Activated CD4-positive, alpha-beta T cell treated with anti-CD3 and anti-CD28 coated beads for 36 hours (primary cell): ENCODE data around the gene GCGR. TPM values are rescaled to one million over a fixed set of nuclear protein-coding genes. Genes with fewer than 3 reads are reported as not detected.

Source experiments
- ATAC-seq: fragments of 200-7000 bp; cut with Tn5 transposase; one replicate; pipeline ENCODE4 v1.10.0; 2021; ENCODE audit warnings: mild to moderate bottlenecking, moderate library complexity
- CTCF ChIA-PET: fragments of 350-600 bp; sonication (Branson Sonifier 250); formaldehyde crosslinking; loops from one replicate; lab custom pipeline; 2021; ENCODE audit warnings: antibody characterized with exemption; lab: Charles Lee
- POLR2A ChIA-PET: fragments of 350-600 bp; sonication (Branson Sonifier 250); formaldehyde crosslinking; loops from one replicate; lab custom pipeline; 2021; ENCODE audit warnings: antibody characterized with exemption, inconsistent platforms; lab: Charles Lee
- DNase-seq: peaks from one replicate; pipeline ENCODE4 v3.0.0-alpha.2; 2020
- H3K27ac Mint-ChIP-seq: one replicate; pipeline ENCODE4 v1.8.0; 2021; ENCODE audit warnings: mixed read lengths
- H3K27me3 Mint-ChIP-seq: one replicate; pipeline ENCODE4 v1.8.0; 2021; ENCODE audit warnings: mixed read lengths
- H3K36me3 Mint-ChIP-seq: one replicate; pipeline ENCODE4 v1.8.0; 2021; ENCODE audit warnings: low read depth, mixed read lengths
- H3K4me1 Mint-ChIP-seq: one replicate; pipeline ENCODE4 v1.8.0; 2021; ENCODE audit warnings: mixed read lengths
- H3K4me3 Mint-ChIP-seq: one replicate; pipeline ENCODE4 v1.8.0; 2021; ENCODE audit warnings: mild to moderate bottlenecking, moderate library complexity, mixed read lengths
- H3K9me3 Mint-ChIP-seq: one replicate; pipeline ENCODE4 v1.8.0; 2021; ENCODE audit warnings: low read depth, mixed read lengths
- intact Hi-C, 2 experiments: fragments of 100-400 bp; cut with DNase I in 1 of 2; cut with micrococcal nuclease in 1 of 2; formaldehyde crosslinking; loops; one replicate each; pipeline versions ENCODE4 v1.14.2 to v1.15.1; 2022 to 2024; cut with DNase I, micrococcal nuclease
- total RNA-seq, 2 experiments: library from RNA; stranded (reverse); gene quantifications; one replicate each; pipeline ENCODE4 v1.2.3, GENCODE V29; 2021

Gene GCGR
- total RNA-seq, 2 experiments from 2014 or later: not detected

- no peak overlapping the region for H3K27ac Mint-ChIP-seq
- H3K4me1 Mint-ChIP-seq: no peaks in the 10 kb centered on the region
- ATAC-seq (no peak), DNase-seq (no peak)
- no peaks in the 10 kb centered on the region for H3K36me3 Mint-ChIP-seq
- intact Hi-C loops: no loop called here
- CTCF ChIA-PET: interaction anchor here (0.5 kb wide), 1 partner anchor 58 kb away, joined by 4 read pairs; no protein-coding TSS in a partner anchor
- POLR2A ChIA-PET: interaction anchor here (0.6 kb wide), 1 partner anchor 148 kb away, joined by 3 read pairs; no protein-coding TSS in a partner anchor
- no peaks in the 10 kb centered on the region for H3K9me3 Mint-ChIP-seq
- H3K27me3 Mint-ChIP-seq: peaks cover 18% of the 10 kb centered on the region
- H3K4me3 Mint-ChIP-seq: no peak overlapping the region
Measured at GRCh38 chr17:81813861-81814683, 10.1 kb downstream of the GCGR start.

DNA sequence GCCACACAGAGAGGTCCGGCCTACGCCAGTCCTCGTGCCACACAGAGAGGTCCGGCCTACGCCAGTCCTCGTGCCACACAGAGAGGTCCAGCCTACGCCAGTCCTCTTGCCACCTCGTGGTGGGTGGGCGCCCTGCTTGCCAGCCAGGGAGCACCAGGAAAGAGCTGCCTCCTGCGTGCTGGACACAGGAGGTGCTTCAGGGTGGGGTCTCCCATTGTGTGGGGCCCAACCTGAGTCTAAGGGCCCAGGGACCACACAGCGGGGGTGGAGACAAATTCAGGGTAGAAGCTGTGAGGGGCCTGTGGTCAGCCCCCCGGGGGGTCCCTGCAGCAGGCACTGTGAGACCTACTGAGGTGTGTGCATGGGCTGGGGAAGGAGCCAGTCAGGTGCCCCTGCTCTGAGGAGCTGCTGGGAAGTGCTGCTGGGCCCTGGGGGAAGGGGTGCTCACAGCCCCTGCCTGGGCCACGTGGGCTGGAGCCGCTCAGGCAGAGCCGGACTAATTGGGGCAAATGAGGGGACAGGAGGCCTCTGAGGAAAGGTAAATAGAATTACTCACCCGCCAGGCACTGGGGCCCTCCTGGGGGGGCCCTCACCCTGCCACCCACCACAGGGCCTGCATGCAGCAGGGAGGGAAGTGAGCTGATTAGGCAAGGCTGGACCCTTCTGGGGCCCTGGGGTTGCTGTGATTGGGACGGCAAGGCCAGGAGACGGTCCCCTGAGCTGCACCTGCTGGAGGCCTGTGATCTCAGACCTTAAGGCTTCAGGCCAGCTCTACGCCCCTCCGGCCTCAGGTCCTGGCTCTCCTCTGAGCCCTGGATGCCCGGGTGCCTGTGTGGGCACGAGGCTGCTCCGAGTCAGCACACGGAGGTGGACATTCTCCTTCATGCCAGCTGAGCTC, 11.0 kb downstream of the GCGR start:
- ATAC-seq: no peak
- H3K4me3 Mint-ChIP-seq: no peak overlapping the region
- H3K27ac Mint-ChIP-seq: no peak overlapping the region
- H3K9me3 Mint-ChIP-seq: no peaks in the 10 kb centered on the region
- H3K36me3 Mint-ChIP-seq: no peaks in the 10 kb centered on the region
- no peaks in the 10 kb centered on the region for H3K4me1 Mint-ChIP-seq
- peaks cover 12% of the 10 kb centered on the region for H3K27me3 Mint-ChIP-seq
- POLR2A ChIA-PET: interaction anchor here (0.5 kb wide), 1 partner anchor 89 kb away, joined by 3 read pairs; no protein-coding TSS in a partner anchor
- intact Hi-C loops: no loop called here
- DNase-seq: no peak
- CTCF ChIA-PET: interaction anchor here (0.5 kb wide), 1 partner anchor 57 kb away, joined by 4 read pairs; no protein-coding TSS in a partner anchor

- POLR2A ChIA-PET: no interaction called here
- ATAC-seq: no peak
- Mint-ChIP-seq H3K27me3 (peaks cover 8% of the 10 kb centered on the region), H3K4me1 (no peaks in the 10 kb centered on the region), H3K9me3 (no peaks in the 10 kb centered on the region), H3K4me3 (no peak overlapping the region), H3K27ac (no peak overlapping the region), H3K36me3 (no peaks in the 10 kb centered on the region)
- CTCF ChIA-PET: no interaction called here
- intact Hi-C loops: no loop called here
- DNase-seq: no peak
Measured at GRCh38 chr17:81815646-81815986, 11.7 kb downstream of the GCGR start.

- Mint-ChIP-seq H3K27ac (no peak overlapping the region), H3K9me3 (no peaks in the 10 kb centered on the region), H3K4me3 (no peak overlapping the region), H3K27me3 (peaks cover 8% of the 10 kb centered on the region), H3K4me1 (no peaks in the 10 kb centered on the region), H3K36me3 (no peaks in the 10 kb centered on the region)
- ChIA-PET CTCF (no interaction called here), POLR2A (interaction anchor here (0.7 kb wide), 1 partner anchor 191 kb away, joined by 3 read pairs; no protein-coding TSS in a partner anchor)
- intact Hi-C loops: no loop called here
- ATAC-seq (no peak), DNase-seq (no peak)
Measured at GRCh38 chr17:81817758-81818147, 13.8 kb downstream of the GCGR start.

- ATAC-seq (no peak), DNase-seq (no peak)
- Mint-ChIP-seq H3K36me3 (no peaks in the 10 kb centered on the region), H3K9me3 (no peaks in the 10 kb centered on the region), H3K4me3 (no peak overlapping the region), H3K27me3 (peaks cover 8% of the 10 kb centered on the region), H3K27ac (no peak overlapping the region), H3K4me1 (no peaks in the 10 kb centered on the region)
- ChIA-PET POLR2A (no interaction called here), CTCF (no interaction called here)
- intact Hi-C loops: no loop called here
Measured at GRCh38 chr17:81819708-81820107, 15.8 kb downstream of the GCGR start.

DNA sequence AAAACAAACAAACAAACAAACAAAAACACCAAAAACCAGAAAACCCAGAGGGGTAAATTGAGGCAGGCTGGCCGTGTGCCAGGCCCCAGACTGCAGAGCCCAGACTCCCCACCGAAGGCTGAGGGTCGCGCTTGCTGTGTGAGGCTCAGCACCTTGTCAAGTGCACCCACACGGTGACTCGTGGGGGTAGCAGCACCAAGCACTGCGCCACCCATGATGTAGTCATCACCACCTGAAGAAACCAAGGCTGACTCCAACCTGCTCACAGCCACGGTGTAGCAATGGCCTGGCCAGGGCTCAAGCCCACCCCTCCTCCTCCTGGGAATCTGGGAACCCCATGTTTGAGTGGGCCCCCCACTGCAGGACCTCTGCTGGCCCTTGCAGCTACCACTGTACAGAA, 17.2 kb downstream of the GCGR start:
- Mint-ChIP-seq H3K36me3 (no peaks in the 10 kb centered on the region), H3K27ac (no peak overlapping the region), H3K4me3 (no peak overlapping the region), H3K9me3 (no peaks in the 10 kb centered on the region), H3K4me1 (no peaks in the 10 kb centered on the region), H3K27me3 (peaks cover 6% of the 10 kb centered on the region)
- ATAC-seq (peak; percentile 68), DNase-seq (peak; percentile 39)
- CTCF ChIA-PET: no interaction called here
- intact Hi-C loops: no loop called here
- POLR2A ChIA-PET: no interaction called here

GRCh38 chr17:81821603-81822311, 17.8 kb downstream of the GCGR start:
- no peak overlapping the region for H3K27ac Mint-ChIP-seq
- H3K9me3 Mint-ChIP-seq: no peaks in the 10 kb centered on the region
- H3K4me3 Mint-ChIP-seq: no peak overlapping the region
- DNase-seq (peak; percentile 53), ATAC-seq (peak; percentile 60)
- ChIA-PET CTCF (no interaction called here), POLR2A (no interaction called here)
- intact Hi-C loops: no loop called here
- H3K27me3 Mint-ChIP-seq: peaks cover 4% of the 10 kb centered on the region
- no peaks in the 10 kb centered on the region for H3K36me3 Mint-ChIP-seq
- H3K4me1 Mint-ChIP-seq: no peaks in the 10 kb centered on the region

DNA sequence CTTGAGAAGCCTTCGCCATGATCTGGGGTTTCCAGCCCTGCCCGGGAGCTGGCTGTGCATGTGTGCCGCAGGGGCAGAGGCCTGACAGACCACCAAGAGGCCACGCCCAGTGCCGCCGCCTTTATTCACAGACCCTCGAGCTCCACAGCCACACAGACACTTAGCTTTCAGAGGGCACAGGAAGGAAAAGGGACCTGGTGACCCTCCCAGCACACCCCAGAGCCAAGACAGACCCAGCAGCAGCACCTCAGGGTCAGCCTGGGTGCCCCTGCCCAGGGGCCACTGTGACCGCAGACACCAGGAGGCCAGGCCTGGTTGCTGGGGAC, 18.3 kb downstream of the GCGR start:
- peaks cover 2% of the 10 kb centered on the region for H3K27me3 Mint-ChIP-seq
- ATAC-seq (no peak), DNase-seq (no peak)
- no peaks in the 10 kb centered on the region for H3K9me3 Mint-ChIP-seq
- H3K4me1 Mint-ChIP-seq: no peaks in the 10 kb centered on the region
- no peaks in the 10 kb centered on the region for H3K36me3 Mint-ChIP-seq
- no peak overlapping the region for H3K27ac Mint-ChIP-seq
- intact Hi-C loops: no loop called here
- CTCF ChIA-PET: no interaction called here
- POLR2A ChIA-PET: no interaction called here
- H3K4me3 Mint-ChIP-seq: no peak overlapping the region

DNA sequence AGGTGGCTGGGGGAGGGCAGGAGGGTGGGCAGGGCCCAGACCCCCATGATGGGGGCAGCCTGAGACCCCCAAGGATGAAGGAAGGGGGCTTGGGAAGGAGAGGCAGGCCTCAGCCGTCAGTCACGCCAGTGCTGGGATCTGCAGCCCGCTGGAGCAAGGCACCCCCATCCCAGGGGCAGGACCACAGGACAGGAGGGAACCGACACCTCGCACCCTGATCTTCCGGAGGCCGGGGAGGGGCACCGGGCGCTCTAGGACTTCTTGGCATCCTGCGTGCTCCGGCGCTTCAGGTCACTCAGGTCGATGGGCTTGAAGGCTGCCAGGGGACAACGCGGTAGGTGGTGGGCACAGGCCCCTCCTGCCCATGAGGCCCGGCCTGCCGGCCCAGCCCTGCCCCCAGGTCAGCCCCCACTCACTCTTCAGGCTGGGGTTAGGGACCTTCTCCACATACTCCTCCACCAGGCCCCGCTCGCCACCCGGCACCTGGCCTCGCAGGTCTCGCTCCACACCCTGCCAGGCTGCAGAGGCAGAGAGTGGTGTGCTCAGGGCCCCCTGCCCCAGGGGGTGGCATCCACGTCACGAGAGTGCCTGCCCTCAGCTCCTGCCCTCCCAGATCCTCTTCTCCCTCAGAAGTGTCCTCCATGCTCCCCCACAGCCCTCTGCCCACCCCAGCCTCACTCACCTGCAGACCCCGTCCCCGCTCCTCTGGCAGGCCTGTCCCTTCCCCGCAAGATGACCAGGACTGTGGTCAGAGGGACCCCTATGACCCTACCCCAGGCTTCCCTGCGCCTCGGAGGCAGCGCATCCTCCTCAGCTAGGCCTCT, 19.3 kb downstream of the GCGR start:
- ChIA-PET POLR2A (no interaction called here), CTCF (no interaction called here)
- Mint-ChIP-seq H3K27me3 (no peaks in the 10 kb centered on the region), H3K4me1 (no peaks in the 10 kb centered on the region), H3K36me3 (no peaks in the 10 kb centered on the region), H3K9me3 (no peaks in the 10 kb centered on the region), H3K4me3 (no peak overlapping the region), H3K27ac (no peak overlapping the region)
- intact Hi-C loops: no loop called here
- no peak for ATAC-seq
- DNase-seq: no peak

DNA sequence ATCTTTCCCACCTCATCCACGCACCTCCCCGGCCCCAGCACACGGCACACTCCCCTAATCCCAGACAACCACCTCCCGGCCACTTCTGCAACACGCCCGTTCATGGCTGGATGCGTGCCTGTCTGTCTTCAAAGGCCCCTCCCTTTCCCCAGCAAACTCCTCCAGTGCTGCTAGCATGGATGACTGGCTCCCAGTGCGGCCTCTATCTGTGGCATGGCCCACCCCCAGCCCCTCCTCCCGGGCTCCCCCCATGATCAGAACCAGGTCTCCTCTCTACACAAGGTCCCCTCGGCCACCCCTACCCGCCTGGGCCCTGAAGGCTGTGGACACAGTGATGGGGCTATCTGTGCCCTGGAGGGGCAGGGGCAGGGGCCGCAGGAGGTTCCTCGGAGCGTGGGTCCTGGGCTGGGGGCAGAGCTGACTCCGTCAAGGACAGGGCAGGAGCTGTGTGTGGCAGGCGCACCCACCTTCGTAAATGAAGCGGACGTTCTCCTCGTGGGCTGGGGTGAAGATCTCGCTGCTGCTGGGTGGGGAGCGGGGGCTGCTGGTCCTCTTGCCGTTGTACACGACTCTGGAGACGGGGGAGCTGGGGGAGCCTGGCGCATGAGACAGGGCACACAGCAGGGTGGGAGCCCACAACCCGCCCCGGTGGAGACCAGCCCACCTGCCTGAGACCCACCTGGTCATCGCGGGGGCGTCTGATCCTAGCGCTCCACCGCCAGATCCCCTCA, 20.0 kb downstream of the GCGR start:
- no peaks in the 10 kb centered on the region for H3K36me3 Mint-ChIP-seq
- ATAC-seq (no peak), DNase-seq (no peak)
- ChIA-PET CTCF (interaction anchor here (0.6 kb wide), 1 partner anchor 53 kb away, joined by 3 read pairs; no protein-coding TSS in a partner anchor), POLR2A (no interaction called here)
- H3K4me3 Mint-ChIP-seq: no peak overlapping the region
- no peaks in the 10 kb centered on the region for H3K27me3 Mint-ChIP-seq
- H3K4me1 Mint-ChIP-seq: no peaks in the 10 kb centered on the region
- no peaks in the 10 kb centered on the region for H3K9me3 Mint-ChIP-seq
- no peak overlapping the region for H3K27ac Mint-ChIP-seq
- intact Hi-C loops: no loop called here
